B cell (primary cell): ENCODE results near the gene PPP1R7. TPM values are rescaled to one million over a fixed set of nuclear protein-coding genes. Genes with fewer than 3 reads are reported as not detected.

Experiments
- ATAC-seq: fragments of 200-7000 bp; cut with Tn5 transposase; one replicate; pipeline ENCODE4 v1.10.0; 2021; ENCODE audit warnings: low read depth, mild to moderate bottlenecking, moderate number of reproducible peaks, moderate library complexity
- CTCF ChIA-PET: fragments of 350-600 bp; sonication (Branson Sonifier 250); formaldehyde crosslinking; loops from one replicate; lab custom pipeline; 2021; ENCODE audit warnings: antibody characterized with exemption, inconsistent platforms; lab: Charles Lee
- POLR2A ChIA-PET: fragments of 350-600 bp; sonication (Branson Sonifier 250); formaldehyde crosslinking; loops from one replicate; lab custom pipeline; 2021; ENCODE audit warnings: antibody characterized with exemption; lab: Charles Lee
- DNase-seq: peaks from one replicate; pipeline ENCODE4 v3.0.0; 2013
- H2AFZ ChIP-seq: 2 replicates; pipeline ENCODE4 v1.6.1; 2012; ENCODE audit warnings: mild to moderate bottlenecking, low read depth, low read length; ENCODE audit not compliant: insufficient read depth, poor library complexity, severe bottlenecking
- H3K27ac ChIP-seq, 2 donors: 1 replicate in 1 of 2; 2 replicates in 1 of 2; pipeline ENCODE4 v1.5.1; 2012 to 2013; ENCODE audit warnings: low read length in 2 of 2, mild to moderate bottlenecking in 2 of 2, moderate library complexity in 1 of 2
- H3K27me3 ChIP-seq, 4 experiments: fragments of 200-600 bp in 1 of 4; sonication (generic) in 1 of 4; replicated peaks in 1 of 4; 1 replicate in 2 of 4; 2 replicates in 2 of 4; pipeline versions ENCODE4 v1.6.1 to v1.7.0; 2013 to 2016; ENCODE audit warnings: low read length in 3 of 4, mild to moderate bottlenecking in 2 of 4, mixed read lengths in 1 of 4, moderate library complexity in 1 of 4; ENCODE audit not compliant: insufficient read depth in 4 of 4, control insufficient read depth in 3 of 4; ENCODE audit errors: control extremely low read depth in 1 of 4
- H3K36me3 ChIP-seq, 2 experiments: replicated peaks in 1 of 2; 1 replicate in 1 of 2; 2 replicates in 1 of 2; pipeline versions ENCODE4 v1.6.1 to v1.7.1; 2013; ENCODE audit warnings: low read length in 1 of 2; ENCODE audit not compliant: insufficient read depth in 2 of 2, control insufficient read depth in 1 of 2; ENCODE audit errors: control extremely low read depth in 1 of 2, extremely low read depth in 1 of 2
- H3K4me1 ChIP-seq, 2 donors: fragments of 200-600 bp in 1 of 2; sonication (generic) in 1 of 2; 1 replicate in 1 of 2; 2 replicates in 1 of 2; pipeline versions ENCODE4 v1.5.1 to v1.6.1; 2013 to 2017; ENCODE audit warnings: low read length in 2 of 2; ENCODE audit not compliant: control insufficient read depth in 2 of 2, insufficient read depth in 2 of 2
- H3K4me2 ChIP-seq: replicated peaks from 2 replicates; pipeline ENCODE3; 2012; ENCODE audit warnings: mild to moderate bottlenecking, low read depth, low read length; ENCODE audit not compliant: poor library complexity, severe bottlenecking
- H3K4me3 ChIP-seq, 5 experiments: fragments of 200-600 bp in 1 of 5; sonication (generic) in 1 of 5; 1 replicate in 3 of 5; 2 replicates in 2 of 5; pipeline versions ENCODE4 v1.5.1 to v1.7.0; 2011 to 2016; ENCODE audit warnings: low read length in 4 of 5, mild to moderate bottlenecking in 4 of 5, low read depth in 2 of 5, control low read depth in 1 of 5, moderate library complexity in 1 of 5; ENCODE audit not compliant: insufficient read depth in 1 of 5; ENCODE audit errors: control extremely low read depth in 1 of 5, extremely low read depth in 1 of 5
- H3K79me2 ChIP-seq: fragments of 200-600 bp; sonication (generic); one replicate; pipeline ENCODE4 v1.6.0; 2016; ENCODE audit warnings: low read length; ENCODE audit not compliant: control insufficient read depth, insufficient read depth
- H3K9ac ChIP-seq: fragments of 200-600 bp; sonication (generic); 2 replicates; pipeline ENCODE4 v1.6.1; 2017; ENCODE audit warnings: mild to moderate bottlenecking, low read length, moderate library complexity
- H3K9me3 ChIP-seq, 3 donors: one replicate each; pipeline versions ENCODE4 v1.6.1 to v1.7.1; 2013; ENCODE audit warnings: low read length in 2 of 3; ENCODE audit not compliant: control insufficient read depth in 2 of 3, insufficient read depth in 1 of 3; ENCODE audit errors: control extremely low read depth in 1 of 3
- H4K20me1 ChIP-seq: 2 replicates; pipeline ENCODE4 v1.6.0; 2012; ENCODE audit warnings: mild to moderate bottlenecking, low read length; ENCODE audit not compliant: insufficient read depth, control insufficient read depth, poor library complexity, severe bottlenecking
- H3K27ac Mint-ChIP-seq: one replicate; pipeline ENCODE4 v1.8.0; 2021; ENCODE audit warnings: mixed read lengths
- H3K27me3 Mint-ChIP-seq: one replicate; pipeline ENCODE4 v1.8.0; 2021; ENCODE audit warnings: mixed read lengths
- H3K4me1 Mint-ChIP-seq: one replicate; pipeline ENCODE4 v1.8.0; 2021; ENCODE audit warnings: mixed read lengths
- H3K4me3 Mint-ChIP-seq: one replicate; pipeline ENCODE4 v1.8.0; 2021; ENCODE audit warnings: mixed read lengths
- H3K9me3 Mint-ChIP-seq: one replicate; pipeline ENCODE4 v1.8.0; 2022; ENCODE audit warnings: mixed read lengths; ENCODE audit not compliant: insufficient read depth
- EZH2 ChIP-seq: IDR thresholded peaks from 2 replicates; pipeline ENCODE4 v1.6.1; 2012; ENCODE audit warnings: borderline replicate concordance, low read depth, mild to moderate bottlenecking, moderate library complexity, low read length; ENCODE audit not compliant: insufficient read depth, poor library complexity, severe bottlenecking
- WGBS: methylation state at CpG from one replicate; pipeline ENCODE4 v1.1.5; 2013; ENCODE audit warnings: missing lambda C conversion rate; ENCODE audit not compliant: insufficient coverage; 5-methylcytosine and 5-hydroxymethylcytosine counted together
- intact Hi-C: fragments of 100-400 bp; cut with micrococcal nuclease; formaldehyde crosslinking; loops from one replicate; pipeline ENCODE4 v1.10.0; 2022
- polyA plus RNA-seq: library from polyadenylated mRNA; depleted of rRNA; stranded (reverse); fragments of >200 nt; gene quantifications from 2 replicates; pipeline ENCODE4 v1.2.3, GENCODE V29; 2012
- total RNA-seq, 2 donors: library from RNA; stranded (reverse); fragments of 120-200 nt in 1 of 2; gene quantifications; 1 replicate in 1 of 2; 2 replicates in 1 of 2; pipeline versions ENCODE4 v1.2.3 to v1.2.4, GENCODE V29; 2013 to 2022
- TF ChIP-seq, protein P1 (sequence below): fragments of 200-600 bp; IDR thresholded peaks from one replicate; pipeline ENCODE4 v1.8.0; 2022; ENCODE audit warnings: antibody characterized with exemption, mild to moderate bottlenecking

Gene PPP1R7
- total and polyA plus RNA-seq, 2 donors (not counting 1 experiment from before 2014, with no cell fraction given) = 37.7 to 50.9 TPM

DNA sequence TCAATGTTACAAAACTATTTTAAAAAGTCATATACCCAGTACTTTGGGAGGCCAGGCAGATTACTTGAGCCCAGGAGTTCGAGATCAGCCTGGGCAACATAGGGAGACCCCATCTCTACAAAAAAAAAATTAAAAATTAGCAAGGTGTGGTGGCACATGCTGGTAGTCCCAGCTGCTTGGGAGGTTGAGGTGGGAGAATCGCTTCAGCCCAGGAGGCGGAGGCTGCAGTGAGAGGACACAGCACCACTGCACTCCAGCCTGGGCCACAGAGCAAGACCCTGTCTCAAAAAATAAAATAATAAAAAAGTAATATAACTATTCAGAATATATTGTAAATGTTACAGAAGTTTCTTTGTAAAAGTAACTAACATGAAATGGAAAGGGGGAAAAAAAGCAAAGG is 2.9 kb upstream of the PPP1R7 start:
- no CpG with 5 or more reads among the region's 3 CpGs for WGBS
- H3K27ac Mint-ChIP-seq = no peak overlapping the region
- intact Hi-C loops = no loop called here
- H3K27me3 Mint-ChIP-seq = no peaks in the 10 kb centered on the region
- no peak for ATAC-seq
- Histone ChIP-seq H2AFZ (no peak overlapping the region), H3K36me3 (peaks cover 0 to 8% of the 10 kb centered on the region in 2 experiments), H3K27me3 (no peaks in the 10 kb centered on the region), H3K4me3 (no peak overlapping the region), H4K20me1 (no peaks in the 10 kb centered on the region), H3K9me3 (no peaks in the 10 kb centered on the region), H3K4me1 (peaks cover 12 to 20% of the 10 kb centered on the region in 2 donors), H3K27ac (no peak overlapping the region), H3K79me2 (peaks cover 51% of the 10 kb centered on the region), H3K4me2 (no peak overlapping the region), H3K9ac (no peak overlapping the region)
- ChIA-PET CTCF (interaction anchor here (0.8 to 1.2 kb wide), 2 partner anchors 9 to 69 kb away, joined by 3 to 4 read pairs; no protein-coding TSS in a partner anchor), POLR2A (no interaction called here)
- TF ChIP-seq, protein P1, sequence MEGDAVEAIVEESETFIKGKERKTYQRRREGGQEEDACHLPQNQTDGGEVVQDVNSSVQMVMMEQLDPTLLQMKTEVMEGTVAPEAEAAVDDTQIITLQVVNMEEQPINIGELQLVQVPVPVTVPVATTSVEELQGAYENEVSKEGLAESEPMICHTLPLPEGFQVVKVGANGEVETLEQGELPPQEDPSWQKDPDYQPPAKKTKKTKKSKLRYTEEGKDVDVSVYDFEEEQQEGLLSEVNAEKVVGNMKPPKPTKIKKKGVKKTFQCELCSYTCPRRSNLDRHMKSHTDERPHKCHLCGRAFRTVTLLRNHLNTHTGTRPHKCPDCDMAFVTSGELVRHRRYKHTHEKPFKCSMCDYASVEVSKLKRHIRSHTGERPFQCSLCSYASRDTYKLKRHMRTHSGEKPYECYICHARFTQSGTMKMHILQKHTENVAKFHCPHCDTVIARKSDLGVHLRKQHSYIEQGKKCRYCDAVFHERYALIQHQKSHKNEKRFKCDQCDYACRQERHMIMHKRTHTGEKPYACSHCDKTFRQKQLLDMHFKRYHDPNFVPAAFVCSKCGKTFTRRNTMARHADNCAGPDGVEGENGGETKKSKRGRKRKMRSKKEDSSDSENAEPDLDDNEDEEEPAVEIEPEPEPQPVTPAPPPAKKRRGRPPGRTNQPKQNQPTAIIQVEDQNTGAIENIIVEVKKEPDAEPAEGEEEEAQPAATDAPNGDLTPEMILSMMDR = no peak
- TF ChIP-seq EZH2 = no peak
- peaks cover 33% of the 10 kb centered on the region for H3K4me1 Mint-ChIP-seq
- peak overlapping the region; percentile 96 for H3K4me3 Mint-ChIP-seq
- H3K9me3 Mint-ChIP-seq = no peaks in the 10 kb centered on the region
- no peak for DNase-seq

- Histone ChIP-seq H3K79me2 (peaks cover 48% of the 10 kb centered on the region), H2AFZ (peak overlapping the region; percentile 99), H3K9me3 (no peaks in the 10 kb centered on the region), H4K20me1 (no peaks in the 10 kb centered on the region), H3K27ac (no peak overlapping the region), H3K36me3 (peaks cover 0 to 4% of the 10 kb centered on the region in 2 experiments), H3K4me2 (peak overlapping the region; percentile 99), H3K9ac (peak overlapping the region; percentile 85), H3K4me3 (peak overlapping the region in 1 of 5 experiments; percentile 84), H3K4me1 (peaks cover 12 to 20% of the 10 kb centered on the region in 2 donors), H3K27me3 (no peaks in the 10 kb centered on the region)
- H3K27ac Mint-ChIP-seq = no peak overlapping the region
- H3K9me3 Mint-ChIP-seq = no peaks in the 10 kb centered on the region
- ChIA-PET CTCF (interaction anchor here (1.8 to 4.5 kb wide), 3 partner anchors 38 to 70 kb away, joined by 4 to 101 read pairs (median 16); no protein-coding TSS in a partner anchor), POLR2A (interaction anchor here (1.4 kb wide), 1 partner anchor 68 kb away, joined by 4 read pairs; no protein-coding TSS in a partner anchor)
- DNase-seq (no peak), ATAC-seq (no peak)
- intact Hi-C loops = no loop called here
- WGBS = 86% methylated on average over 3 of the region's 4 CpGs
- H3K4me1 Mint-ChIP-seq = peaks cover 34% of the 10 kb centered on the region
- no peak for TF ChIP-seq EZH2
- TF ChIP-seq, protein P1 = no peak
- H3K27me3 Mint-ChIP-seq = no peaks in the 10 kb centered on the region
- peak overlapping the region; percentile 96 for H3K4me3 Mint-ChIP-seq
Measured at GRCh38 chr2:241148239-241148638, 2.0 kb upstream of the PPP1R7 start.
